ENCODE results near the gene NEXN. TPM values are rescaled to one million over a fixed set of nuclear protein-coding genes. Genes with fewer than 3 reads are reported as not detected.

The NEXN gene
- total RNA-seq: 10 to 100 TPM in 2 of 4 donors, 1 to 10 TPM in 2; 5.6 to 38.0 (median 10.5) TPM

DNA sequence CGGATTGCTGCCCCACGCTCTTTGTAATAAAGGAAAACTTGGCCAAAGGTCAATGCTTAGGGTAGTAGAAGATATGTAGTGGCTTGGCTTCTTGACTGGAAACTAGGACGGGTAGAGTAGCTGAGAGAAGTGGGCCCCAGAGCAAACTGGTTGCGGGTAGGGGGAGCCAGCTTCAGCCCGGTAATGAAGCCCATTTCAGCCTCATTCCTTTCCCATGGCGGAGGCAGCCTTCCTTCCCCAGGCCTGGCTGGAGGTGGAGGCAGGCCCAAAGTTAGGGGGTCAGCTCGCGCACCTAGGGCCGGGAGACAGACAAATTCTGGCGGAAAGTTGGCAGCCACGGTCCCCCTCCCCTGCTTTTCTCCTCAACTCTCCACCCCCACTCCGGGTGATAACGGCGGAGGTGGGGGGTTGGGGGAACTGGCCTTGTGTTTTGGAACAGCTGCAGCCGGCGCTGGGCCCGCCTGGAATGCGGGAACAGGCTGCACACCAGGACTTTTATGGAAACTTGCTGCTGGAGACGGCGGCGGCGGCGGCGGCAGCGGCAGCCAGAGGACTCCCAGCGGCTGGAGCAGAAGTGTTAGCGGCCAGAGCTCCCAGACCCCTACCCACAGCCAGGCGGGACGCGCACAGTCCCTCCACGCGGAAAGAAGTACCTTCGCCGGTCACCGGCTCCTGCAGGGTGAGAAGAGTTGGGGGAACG is at the start of gene NEXN:
Gene NEXN, plus strand, starts transcription at position 544 of the 700 bp plus-strand sequence. CDS start 27,483 bp downstream, outside the sequence.
- no peaks in the 10 kb centered on the region for H3K9me3 ChIP-seq
- peak; percentile 24 to 69 (median 67) for DNase-seq
- H3K27ac ChIP-seq: peak within 1 kb of the TSS; percentile 54 to 92 (median 78)
- H3K36me3 ChIP-seq: no peaks in the 10 kb centered on the region
- peaks cover 0 to 10% (median 0%) of the 10 kb centered on the region in 4 donors for H3K4me1 ChIP-seq
- peak in 1 of 2 donors; percentile 21 for TF ChIP-seq POLR2A (IDR thresholded peaks at IDR 0.05)
- TF ChIP-seq, protein P1, sequence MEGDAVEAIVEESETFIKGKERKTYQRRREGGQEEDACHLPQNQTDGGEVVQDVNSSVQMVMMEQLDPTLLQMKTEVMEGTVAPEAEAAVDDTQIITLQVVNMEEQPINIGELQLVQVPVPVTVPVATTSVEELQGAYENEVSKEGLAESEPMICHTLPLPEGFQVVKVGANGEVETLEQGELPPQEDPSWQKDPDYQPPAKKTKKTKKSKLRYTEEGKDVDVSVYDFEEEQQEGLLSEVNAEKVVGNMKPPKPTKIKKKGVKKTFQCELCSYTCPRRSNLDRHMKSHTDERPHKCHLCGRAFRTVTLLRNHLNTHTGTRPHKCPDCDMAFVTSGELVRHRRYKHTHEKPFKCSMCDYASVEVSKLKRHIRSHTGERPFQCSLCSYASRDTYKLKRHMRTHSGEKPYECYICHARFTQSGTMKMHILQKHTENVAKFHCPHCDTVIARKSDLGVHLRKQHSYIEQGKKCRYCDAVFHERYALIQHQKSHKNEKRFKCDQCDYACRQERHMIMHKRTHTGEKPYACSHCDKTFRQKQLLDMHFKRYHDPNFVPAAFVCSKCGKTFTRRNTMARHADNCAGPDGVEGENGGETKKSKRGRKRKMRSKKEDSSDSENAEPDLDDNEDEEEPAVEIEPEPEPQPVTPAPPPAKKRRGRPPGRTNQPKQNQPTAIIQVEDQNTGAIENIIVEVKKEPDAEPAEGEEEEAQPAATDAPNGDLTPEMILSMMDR (IDR thresholded peaks at IDR 0.05): no peak
- H3K27me3 ChIP-seq: no peaks in the 10 kb centered on the region
- peak within 1 kb of the TSS; percentile 51 to 78 (median 58) for H3K4me3 ChIP-seq

DNA sequence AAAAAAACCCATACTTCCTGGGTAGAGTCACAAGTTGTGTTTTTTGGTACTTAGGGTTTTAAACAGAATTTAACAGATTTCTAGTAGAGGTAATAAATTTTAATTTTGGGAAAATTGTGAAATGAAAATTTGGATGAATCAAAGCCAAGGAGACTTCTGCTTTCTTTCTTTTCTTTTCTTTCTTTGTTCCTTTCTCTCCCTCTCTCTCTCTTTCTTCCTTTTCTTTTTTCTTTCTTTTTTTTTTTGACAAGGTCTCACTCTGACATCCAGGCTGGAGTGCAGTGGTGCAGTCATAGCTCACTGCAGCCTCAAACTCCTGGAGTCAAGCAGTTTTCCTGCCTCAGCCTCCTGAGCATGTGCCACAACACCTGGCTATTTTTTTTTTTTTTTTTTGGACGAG is 46.9 kb upstream of the NEXN start:
- peaks cover 0 to 6% (median 0%) of the 10 kb centered on the region in 4 donors for H3K4me1 ChIP-seq
- H3K9me3 ChIP-seq: no peaks in the 10 kb centered on the region
- DNase-seq: no peak
- no peak overlapping the region for H3K4me3 ChIP-seq
- no peaks in the 10 kb centered on the region for H3K27me3 ChIP-seq
- H3K36me3 ChIP-seq: peaks cover 0 to 10% (median 0%) of the 10 kb centered on the region in 3 donors
- H3K27ac ChIP-seq: no peak overlapping the region
- TF ChIP-seq, protein P1 (IDR thresholded peaks at IDR 0.05): no peak
- TF ChIP-seq POLR2A (IDR thresholded peaks at IDR 0.05): no peak

DNA sequence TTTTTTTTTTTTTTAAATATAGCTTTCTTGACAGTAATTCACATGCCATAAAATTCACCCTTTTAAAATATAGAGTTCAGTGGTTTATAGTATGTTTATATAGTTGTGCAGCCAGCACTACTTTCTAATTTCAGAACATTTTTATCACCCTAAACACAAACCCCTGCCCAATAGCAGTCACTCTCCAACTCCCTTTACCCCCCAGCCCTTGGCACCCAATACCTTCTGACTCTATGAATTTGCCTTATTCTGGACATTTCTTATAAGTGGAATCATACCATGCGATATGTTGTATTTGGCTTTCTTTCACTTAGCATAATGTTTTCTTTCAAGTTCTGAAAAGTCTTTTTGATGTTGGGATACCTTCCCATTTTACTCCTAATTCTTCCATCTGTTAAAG is 42.5 kb upstream of the NEXN start:
- TF ChIP-seq, protein P1 (IDR thresholded peaks at IDR 0.05): no peak
- no peak for TF ChIP-seq POLR2A (IDR thresholded peaks at IDR 0.05)

DNA sequence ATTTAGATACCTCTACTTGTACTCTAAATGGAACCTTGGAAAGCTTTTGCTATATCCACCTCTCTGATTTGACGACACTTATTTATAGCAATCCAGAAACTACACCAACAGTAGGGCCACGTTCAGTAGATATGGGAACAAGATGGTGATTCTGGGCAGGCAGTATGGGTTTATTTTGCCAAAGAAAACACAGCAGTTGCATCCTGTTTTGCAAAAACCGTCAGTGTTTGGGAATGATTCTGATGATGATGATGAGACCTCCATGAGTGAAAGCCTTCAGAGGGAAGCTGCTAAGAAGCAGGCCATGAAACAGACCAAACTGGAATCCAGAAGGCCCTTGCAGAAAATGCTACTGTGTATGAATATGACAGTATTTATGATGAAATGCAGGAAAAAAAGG is 41.5 kb upstream of the NEXN start:
- no peak for DNase-seq
- Histone ChIP-seq H3K36me3 (peaks cover 0 to 7% (median 0%) of the 10 kb centered on the region in 3 donors), H3K4me3 (no peak overlapping the region), H3K4me1 (no peaks in the 10 kb centered on the region), H3K9me3 (no peaks in the 10 kb centered on the region), H3K27me3 (no peaks in the 10 kb centered on the region), H3K27ac (no peak overlapping the region)
- no peak for TF ChIP-seq POLR2A (IDR thresholded peaks at IDR 0.05)
- TF ChIP-seq, protein P1 (IDR thresholded peaks at IDR 0.05): no peak

More for the DNA sequence above, 42.5 kb upstream of the NEXN start:
- H3K4me3 ChIP-seq: no peak overlapping the region
- no peaks in the 10 kb centered on the region for H3K27me3 ChIP-seq
- no peaks in the 10 kb centered on the region for H3K4me1 ChIP-seq
- H3K9me3 ChIP-seq: no peaks in the 10 kb centered on the region
- H3K27ac ChIP-seq: no peak overlapping the region
- no peak for DNase-seq
- H3K36me3 ChIP-seq: peaks cover 0 to 7% (median 0%) of the 10 kb centered on the region in 3 donors

DNA sequence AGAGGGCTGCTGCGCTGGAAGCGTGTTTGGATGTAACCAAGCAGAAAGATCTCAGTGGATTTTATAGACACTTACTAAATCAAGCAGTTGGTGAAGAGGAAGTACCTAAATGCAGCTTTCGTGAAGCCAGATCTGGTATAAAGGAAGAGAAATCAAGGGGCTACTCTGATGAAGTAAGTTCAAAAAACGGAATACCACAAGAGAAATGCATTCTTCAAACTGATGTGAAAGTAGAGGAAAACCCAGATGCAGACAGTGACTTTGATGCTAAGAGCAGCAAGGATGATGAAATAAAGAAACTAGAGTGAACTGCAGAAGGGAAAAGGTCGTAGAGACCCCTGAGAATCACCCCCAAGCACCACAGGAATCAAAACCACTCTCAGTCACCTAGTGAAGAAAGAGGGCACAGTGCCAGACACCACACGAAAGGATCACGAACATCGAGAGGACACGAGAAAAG is 40.8 kb upstream of the NEXN start:
- DNase-seq: no peak
- no peaks in the 10 kb centered on the region for H3K9me3 ChIP-seq
- H3K27me3 ChIP-seq: no peaks in the 10 kb centered on the region
- peaks cover 0 to 7% (median 0%) of the 10 kb centered on the region in 3 donors for H3K36me3 ChIP-seq
- no peaks in the 10 kb centered on the region for H3K4me1 ChIP-seq
- no peak overlapping the region for H3K27ac ChIP-seq
- H3K4me3 ChIP-seq: no peak overlapping the region
- TF ChIP-seq POLR2A (IDR thresholded peaks at IDR 0.05): no peak
- TF ChIP-seq, protein P1 (IDR thresholded peaks at IDR 0.05): no peak

All from Peyer's patch (tissue), 4 donors.